GM23338 (cell line): ENCODE measurements around the gene GLB1L. TPM values are rescaled to one million over a fixed set of nuclear protein-coding genes. Genes with fewer than 3 reads are reported as not detected.

ENCODE experiments used
- ATAC-seq: fragments of 200-7000 bp; cut with Tn5 transposase; 3 replicates; pipeline ENCODE4 v1.9.1; 2020
- DNase-seq: peaks from one replicate; pipeline ENCODE4 v3.0.0-alpha.2; 2015; ENCODE audit warnings: low spot score
- H2AFZ ChIP-seq: fragments of 200-600 bp; sonication (generic); 2 replicates; pipeline ENCODE4 v1.8.0; 2016; ENCODE audit warnings: antibody characterized with exemption, mild to moderate bottlenecking, moderate library complexity
- H3F3A ChIP-seq: fragments of 200-600 bp; sonication (generic); replicated peaks from 2 replicates; pipeline ENCODE4 v1.8.0; 2017; ENCODE audit warnings: antibody characterized with exemption, mixed run types, low read depth
- H3K27ac ChIP-seq: fragments of 200-600 bp; sonication (generic); 2 replicates; pipeline ENCODE4 v1.6.1; 2016; ENCODE audit warnings: low read depth
- H3K27me3 ChIP-seq: fragments of 200-600 bp; sonication (generic); 2 replicates; pipeline ENCODE4 v1.8.0; 2016; ENCODE audit warnings: mild to moderate bottlenecking, mixed run types, moderate library complexity; ENCODE audit not compliant: insufficient read depth
- H3K36me3 ChIP-seq: fragments of 200-600 bp; sonication (generic); 2 replicates; pipeline ENCODE4 v1.8.0; 2016; ENCODE audit warnings: mild to moderate bottlenecking; ENCODE audit not compliant: insufficient read depth
- H3K4me1 ChIP-seq: fragments of 200-600 bp; sonication (generic); 2 replicates; pipeline ENCODE4 v1.8.0; 2016; ENCODE audit warnings: mild to moderate bottlenecking, moderate library complexity; ENCODE audit not compliant: insufficient read depth
- H3K4me2 ChIP-seq: fragments of 200-600 bp; sonication (generic); 2 replicates; pipeline ENCODE4 v1.7.1; 2017; ENCODE audit warnings: mixed run types
- H3K4me3 ChIP-seq: fragments of 200-600 bp; sonication (generic); 2 replicates; pipeline ENCODE4 v1.6.1; 2016; ENCODE audit warnings: mixed run types
- H3K79me2 ChIP-seq: fragments of 200-600 bp; sonication (generic); replicated peaks from 2 replicates; pipeline ENCODE4 v1.8.0; 2017; ENCODE audit warnings: mild to moderate bottlenecking; ENCODE audit not compliant: insufficient read depth
- H3K9me2 ChIP-seq: fragments of 200-600 bp; sonication (generic); 2 replicates; pipeline ENCODE4 v1.8.0; 2017; ENCODE audit not compliant: insufficient read depth
- H4K20me1 ChIP-seq: fragments of 200-600 bp; sonication (generic); replicated peaks from 2 replicates; pipeline ENCODE4 v1.8.0; 2017; ENCODE audit warnings: mild to moderate bottlenecking; ENCODE audit not compliant: insufficient read depth
- H3K27ac Mint-ChIP-seq: 2 replicates; pipeline ENCODE4 v1.8.0; 2020; ENCODE audit warnings: inconsistent platforms, mild to moderate bottlenecking, moderate library complexity, mixed read lengths
- H3K27me3 Mint-ChIP-seq: 3 replicates; pipeline ENCODE4 v1.8.0; 2022; ENCODE audit warnings: low read depth, mild to moderate bottlenecking, moderate library complexity, mixed read lengths, inconsistent platforms; ENCODE audit not compliant: insufficient read depth, poor library complexity
- H3K36me3 Mint-ChIP-seq: 3 replicates; pipeline ENCODE4 v1.8.0; 2021; ENCODE audit warnings: low read depth, mild to moderate bottlenecking, inconsistent platforms, moderate library complexity, mixed read lengths
- H3K4me1 Mint-ChIP-seq: 3 replicates; pipeline ENCODE4 v1.8.0; 2020; ENCODE audit warnings: mild to moderate bottlenecking, inconsistent platforms, mixed read lengths
- H3K4me3 Mint-ChIP-seq: 3 replicates; pipeline ENCODE4 v1.8.0; 2021; ENCODE audit warnings: moderate library complexity, mild to moderate bottlenecking, inconsistent platforms, mixed read lengths
- H3K9me3 Mint-ChIP-seq: 3 replicates; pipeline ENCODE4 v1.8.0; 2020; ENCODE audit warnings: moderate library complexity, mild to moderate bottlenecking, inconsistent platforms, mixed read lengths
- CREB1 ChIP-seq: fragments of 250-450 bp; sonication (Bioruptor Pico); IDR thresholded peaks from 2 replicates; pipeline ENCODE4 v1.5.0; 2020; ENCODE audit warnings: low read depth, mild to moderate bottlenecking, moderate library complexity
- EZH2 ChIP-seq: fragments of 200-600 bp; sonication (generic); IDR thresholded peaks from one replicate; pipeline ENCODE4 v1.8.0; 2017; ENCODE audit warnings: antibody characterized with exemption, mild to moderate bottlenecking, low read depth; ENCODE audit not compliant: unreplicated experiment
- EZH2phosphoT487 ChIP-seq: fragments of 200-600 bp; sonication (generic); IDR thresholded peaks from one replicate; pipeline ENCODE4 v1.8.1; 2018; ENCODE audit warnings: antibody characterized with exemption; ENCODE audit not compliant: unreplicated experiment
- JUNB ChIP-seq: IDR thresholded peaks from one replicate; pipeline ENCODE4 v1.6.1; 2016; ENCODE audit warnings: antibody characterized with exemption; ENCODE audit not compliant: unreplicated experiment
- NANOG ChIP-seq: IDR thresholded peaks from 2 replicates; pipeline ENCODE4 v1.6.1; 2016; ENCODE audit warnings: antibody characterized with exemption, borderline replicate concordance
- POLR2AphosphoS5 ChIP-seq: IDR thresholded peaks from 2 replicates; pipeline ENCODE4 v1.6.1; 2016; ENCODE audit warnings: antibody characterized with exemption, low read depth
- STAT1 ChIP-seq: IDR thresholded peaks from one replicate; pipeline ENCODE4 v1.6.1; 2016; ENCODE audit warnings: antibody characterized with exemption; ENCODE audit not compliant: unreplicated experiment
- ZNF114 ChIP-seq: fragments of 250-450 bp; sonication (Bioruptor Pico); IDR thresholded peaks from 2 replicates; pipeline ENCODE4 v1.5.0; 2020; ENCODE audit warnings: mild to moderate bottlenecking, moderate library complexity
- ZNF331 ChIP-seq: fragments of 250-450 bp; sonication (Bioruptor Pico); IDR thresholded peaks from 2 replicates; pipeline ENCODE4 v1.5.0; 2020; ENCODE audit warnings: low read depth, mild to moderate bottlenecking, moderate library complexity
- polyA plus RNA-seq: library from polyadenylated mRNA; unstranded; fragments of >200 nt; fragmentation: Nextera tagmentation; extraction: Ambion mirVana; gene quantifications from 2 replicates; pipeline ENCODE4 v1.2.1, GENCODE V29; 2016
- total RNA-seq: library from RNA; depleted of rRNA; stranded (reverse); fragments of >200 nt; shearing (Covaris generic); gene quantifications from 2 replicates; pipeline ENCODE4 v1.2.3, GENCODE V29; 2014
- TF ChIP-seq, protein P1 (sequence below), 2 experiments: fragments of 200-600 bp in 1 of 2; sonication (generic) in 1 of 2; conservative IDR thresholded peaks; 2 replicates each; pipeline versions ENCODE4 v1.5.1 to v1.6.1; 2016 to 2017; ENCODE audit warnings: antibody characterized with exemption in 2 of 2, low read depth in 2 of 2, mild to moderate bottlenecking in 2 of 2, moderate library complexity in 1 of 2
- TF ChIP-seq, protein P2 (sequence below): fragments of 250-450 bp; sonication (Bioruptor Pico); IDR thresholded peaks from 2 replicates; pipeline ENCODE4 v1.5.0; 2020; ENCODE audit warnings: mild to moderate bottlenecking, moderate library complexity
- TF ChIP-seq, protein P3 (sequence below): IDR thresholded peaks from one replicate; pipeline ENCODE4 v1.6.1; 2018; ENCODE audit warnings: antibody characterized with exemption; ENCODE audit not compliant: unreplicated experiment
- TF ChIP-seq, protein P4 (sequence below): IDR thresholded peaks from 2 replicates; pipeline ENCODE4 v1.6.1; 2016; ENCODE audit warnings: antibody characterized with exemption

GLB1L gene
- total and polyA plus RNA-seq, 2 experiments from 2014 or later: 1.7 to 5.4 TPM

DNA sequence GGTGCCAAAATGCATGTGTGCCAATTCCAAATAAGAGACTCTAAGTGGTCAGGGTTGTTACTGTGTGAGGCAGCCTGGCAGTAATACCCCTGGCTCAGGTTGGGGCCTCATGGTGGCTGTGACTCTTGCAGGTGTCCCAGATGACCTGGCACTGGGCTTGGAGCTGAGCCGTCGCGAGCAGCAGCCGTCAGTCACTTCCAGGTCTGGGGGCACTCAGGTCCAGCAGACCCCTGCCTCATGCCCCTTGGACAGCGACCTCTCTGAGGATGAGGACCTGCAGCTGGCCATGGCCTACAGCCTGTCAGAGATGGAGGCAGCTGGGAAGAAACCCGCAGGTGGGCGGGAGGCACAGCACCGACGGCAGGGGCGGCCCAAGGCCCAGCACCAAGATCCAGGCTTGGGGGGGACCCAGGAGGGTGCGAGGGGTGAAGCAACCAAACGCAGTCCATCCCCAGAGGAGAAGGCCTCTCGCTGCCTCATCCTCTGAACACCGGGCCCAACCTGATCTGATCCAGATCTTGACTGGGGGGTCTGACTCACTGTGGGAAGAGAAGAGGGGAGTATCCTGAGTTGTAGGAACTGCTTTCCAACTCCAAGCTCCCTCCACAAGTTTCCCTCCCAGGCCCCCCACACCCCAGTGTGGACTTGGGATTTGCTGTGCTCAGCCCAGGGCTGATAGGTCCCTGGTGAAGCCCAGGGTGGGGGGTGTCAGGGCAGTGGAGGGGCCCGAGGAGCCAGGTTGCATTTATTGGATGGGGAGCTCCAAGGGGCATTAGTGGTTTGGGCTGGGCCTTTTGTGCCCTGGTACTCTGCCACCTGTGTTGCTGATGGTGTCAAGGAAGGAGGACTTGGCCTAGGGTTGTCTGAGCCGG is 39.5 kb upstream of the GLB1L start:
- Histone ChIP-seq H3K79me2 (no peaks in the 10 kb centered on the region), H3K27ac (no peak overlapping the region), H3K4me1 (peaks cover 10% of the 10 kb centered on the region; the same call in 1 of the 2 replicates), H3K27me3 (no peaks in the 10 kb centered on the region), H4K20me1 (no peaks in the 10 kb centered on the region; the same call in 1 of the 2 replicates), H3K4me3 (no peak overlapping the region), H3K9me2 (no peaks in the 10 kb centered on the region), H3K36me3 (no peaks in the 10 kb centered on the region; the same call in 1 of the 2 replicates), H3K4me2 (no peak overlapping the region), H2AFZ (no peak overlapping the region), H3F3A (no peaks in the 10 kb centered on the region)
- H3K4me3 Mint-ChIP-seq: no peak overlapping the region
- ATAC-seq (no peak), DNase-seq (no peak)
- no peak overlapping the region for H3K27ac Mint-ChIP-seq
- TF ChIP-seq JUNB (no peak), ZNF331 (CRISPR knock-in tag) (no peak), EZH2 (no peak), ZNF114 (no peak), CREB1 (CRISPR knock-in tag) (no peak), EZH2phosphoT487 (no peak), POLR2AphosphoS5 (no peak), NANOG (no peak), STAT1 (no peak)
- TF ChIP-seq, protein P1, sequence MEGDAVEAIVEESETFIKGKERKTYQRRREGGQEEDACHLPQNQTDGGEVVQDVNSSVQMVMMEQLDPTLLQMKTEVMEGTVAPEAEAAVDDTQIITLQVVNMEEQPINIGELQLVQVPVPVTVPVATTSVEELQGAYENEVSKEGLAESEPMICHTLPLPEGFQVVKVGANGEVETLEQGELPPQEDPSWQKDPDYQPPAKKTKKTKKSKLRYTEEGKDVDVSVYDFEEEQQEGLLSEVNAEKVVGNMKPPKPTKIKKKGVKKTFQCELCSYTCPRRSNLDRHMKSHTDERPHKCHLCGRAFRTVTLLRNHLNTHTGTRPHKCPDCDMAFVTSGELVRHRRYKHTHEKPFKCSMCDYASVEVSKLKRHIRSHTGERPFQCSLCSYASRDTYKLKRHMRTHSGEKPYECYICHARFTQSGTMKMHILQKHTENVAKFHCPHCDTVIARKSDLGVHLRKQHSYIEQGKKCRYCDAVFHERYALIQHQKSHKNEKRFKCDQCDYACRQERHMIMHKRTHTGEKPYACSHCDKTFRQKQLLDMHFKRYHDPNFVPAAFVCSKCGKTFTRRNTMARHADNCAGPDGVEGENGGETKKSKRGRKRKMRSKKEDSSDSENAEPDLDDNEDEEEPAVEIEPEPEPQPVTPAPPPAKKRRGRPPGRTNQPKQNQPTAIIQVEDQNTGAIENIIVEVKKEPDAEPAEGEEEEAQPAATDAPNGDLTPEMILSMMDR (conservative IDR thresholded peaks at IDR 0.05; ENCODE audit: low read depth in 2 of 2): no peak
- TF ChIP-seq, protein P2, sequence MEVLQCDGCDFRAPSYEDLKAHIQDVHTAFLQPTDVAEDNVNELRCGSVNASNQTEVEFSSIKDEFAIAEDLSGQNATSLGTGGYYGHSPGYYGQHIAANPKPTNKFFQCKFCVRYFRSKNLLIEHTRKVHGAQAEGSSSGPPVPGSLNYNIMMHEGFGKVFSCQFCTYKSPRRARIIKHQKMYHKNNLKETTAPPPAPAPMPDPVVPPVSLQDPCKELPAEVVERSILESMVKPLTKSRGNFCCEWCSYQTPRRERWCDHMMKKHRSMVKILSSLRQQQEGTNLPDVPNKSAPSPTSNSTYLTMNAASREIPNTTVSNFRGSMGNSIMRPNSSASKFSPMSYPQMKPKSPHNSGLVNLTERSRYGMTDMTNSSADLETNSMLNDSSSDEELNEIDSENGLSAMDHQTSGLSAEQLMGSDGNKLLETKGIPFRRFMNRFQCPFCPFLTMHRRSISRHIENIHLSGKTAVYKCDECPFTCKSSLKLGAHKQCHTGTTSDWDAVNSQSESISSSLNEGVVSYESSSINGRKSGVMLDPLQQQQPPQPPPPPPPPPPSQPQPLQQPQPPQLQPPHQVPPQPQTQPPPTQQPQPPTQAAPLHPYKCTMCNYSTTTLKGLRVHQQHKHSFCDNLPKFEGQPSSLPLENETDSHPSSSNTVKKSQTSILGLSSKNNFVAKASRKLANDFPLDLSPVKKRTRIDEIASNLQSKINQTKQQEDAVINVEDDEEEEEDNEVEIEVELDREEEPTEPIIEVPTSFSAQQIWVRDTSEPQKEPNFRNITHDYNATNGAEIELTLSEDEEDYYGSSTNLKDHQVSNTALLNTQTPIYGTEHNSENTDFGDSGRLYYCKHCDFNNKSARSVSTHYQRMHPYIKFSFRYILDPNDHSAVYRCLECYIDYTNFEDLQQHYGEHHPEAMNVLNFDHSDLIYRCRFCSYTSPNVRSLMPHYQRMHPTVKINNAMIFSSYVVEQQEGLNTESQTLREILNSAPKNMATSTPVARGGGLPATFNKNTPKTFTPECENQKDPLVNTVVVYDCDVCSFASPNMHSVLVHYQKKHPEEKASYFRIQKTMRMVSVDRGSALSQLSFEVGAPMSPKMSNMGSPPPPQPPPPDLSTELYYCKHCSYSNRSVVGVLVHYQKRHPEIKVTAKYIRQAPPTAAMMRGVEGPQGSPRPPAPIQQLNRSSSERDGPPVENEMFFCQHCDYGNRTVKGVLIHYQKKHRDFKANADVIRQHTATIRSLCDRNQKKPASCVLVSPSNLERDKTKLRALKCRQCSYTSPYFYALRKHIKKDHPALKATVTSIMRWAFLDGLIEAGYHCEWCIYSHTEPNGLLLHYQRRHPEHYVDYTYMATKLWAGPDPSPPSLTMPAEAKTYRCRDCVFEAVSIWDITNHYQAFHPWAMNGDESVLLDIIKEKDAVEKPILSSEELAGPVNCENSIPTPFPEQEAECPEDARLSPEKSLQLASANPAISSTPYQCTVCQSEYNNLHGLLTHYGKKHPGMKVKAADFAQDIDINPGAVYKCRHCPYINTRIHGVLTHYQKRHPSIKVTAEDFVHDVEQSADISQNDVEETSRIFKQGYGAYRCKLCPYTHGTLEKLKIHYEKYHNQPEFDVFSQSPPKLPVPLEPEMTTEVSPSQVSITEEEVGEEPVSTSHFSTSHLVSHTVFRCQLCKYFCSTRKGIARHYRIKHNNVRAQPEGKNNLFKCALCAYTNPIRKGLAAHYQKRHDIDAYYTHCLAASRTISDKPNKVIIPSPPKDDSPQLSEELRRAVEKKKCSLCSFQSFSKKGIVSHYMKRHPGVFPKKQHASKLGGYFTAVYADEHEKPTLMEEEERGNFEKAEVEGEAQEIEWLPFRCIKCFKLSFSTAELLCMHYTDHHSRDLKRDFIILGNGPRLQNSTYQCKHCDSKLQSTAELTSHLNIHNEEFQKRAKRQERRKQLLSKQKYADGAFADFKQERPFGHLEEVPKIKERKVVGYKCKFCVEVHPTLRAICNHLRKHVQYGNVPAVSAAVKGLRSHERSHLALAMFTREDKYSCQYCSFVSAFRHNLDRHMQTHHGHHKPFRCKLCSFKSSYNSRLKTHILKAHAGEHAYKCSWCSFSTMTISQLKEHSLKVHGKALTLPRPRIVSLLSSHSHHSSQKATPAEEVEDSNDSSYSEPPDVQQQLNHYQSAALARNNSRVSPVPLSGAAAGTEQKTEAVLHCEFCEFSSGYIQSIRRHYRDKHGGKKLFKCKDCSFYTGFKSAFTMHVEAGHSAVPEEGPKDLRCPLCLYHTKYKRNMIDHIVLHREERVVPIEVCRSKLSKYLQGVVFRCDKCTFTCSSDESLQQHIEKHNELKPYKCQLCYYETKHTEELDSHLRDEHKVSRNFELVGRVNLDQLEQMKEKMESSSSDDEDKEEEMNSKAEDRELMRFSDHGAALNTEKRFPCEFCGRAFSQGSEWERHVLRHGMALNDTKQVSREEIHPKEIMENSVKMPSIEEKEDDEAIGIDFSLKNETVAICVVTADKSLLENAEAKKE (CRISPR knock-in tag): no peak
- TF ChIP-seq, protein P3, sequence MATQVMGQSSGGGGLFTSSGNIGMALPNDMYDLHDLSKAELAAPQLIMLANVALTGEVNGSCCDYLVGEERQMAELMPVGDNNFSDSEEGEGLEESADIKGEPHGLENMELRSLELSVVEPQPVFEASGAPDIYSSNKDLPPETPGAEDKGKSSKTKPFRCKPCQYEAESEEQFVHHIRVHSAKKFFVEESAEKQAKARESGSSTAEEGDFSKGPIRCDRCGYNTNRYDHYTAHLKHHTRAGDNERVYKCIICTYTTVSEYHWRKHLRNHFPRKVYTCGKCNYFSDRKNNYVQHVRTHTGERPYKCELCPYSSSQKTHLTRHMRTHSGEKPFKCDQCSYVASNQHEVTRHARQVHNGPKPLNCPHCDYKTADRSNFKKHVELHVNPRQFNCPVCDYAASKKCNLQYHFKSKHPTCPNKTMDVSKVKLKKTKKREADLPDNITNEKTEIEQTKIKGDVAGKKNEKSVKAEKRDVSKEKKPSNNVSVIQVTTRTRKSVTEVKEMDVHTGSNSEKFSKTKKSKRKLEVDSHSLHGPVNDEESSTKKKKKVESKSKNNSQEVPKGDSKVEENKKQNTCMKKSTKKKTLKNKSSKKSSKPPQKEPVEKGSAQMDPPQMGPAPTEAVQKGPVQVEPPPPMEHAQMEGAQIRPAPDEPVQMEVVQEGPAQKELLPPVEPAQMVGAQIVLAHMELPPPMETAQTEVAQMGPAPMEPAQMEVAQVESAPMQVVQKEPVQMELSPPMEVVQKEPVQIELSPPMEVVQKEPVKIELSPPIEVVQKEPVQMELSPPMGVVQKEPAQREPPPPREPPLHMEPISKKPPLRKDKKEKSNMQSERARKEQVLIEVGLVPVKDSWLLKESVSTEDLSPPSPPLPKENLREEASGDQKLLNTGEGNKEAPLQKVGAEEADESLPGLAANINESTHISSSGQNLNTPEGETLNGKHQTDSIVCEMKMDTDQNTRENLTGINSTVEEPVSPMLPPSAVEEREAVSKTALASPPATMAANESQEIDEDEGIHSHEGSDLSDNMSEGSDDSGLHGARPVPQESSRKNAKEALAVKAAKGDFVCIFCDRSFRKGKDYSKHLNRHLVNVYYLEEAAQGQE: no peak
- TF ChIP-seq, protein P4, sequence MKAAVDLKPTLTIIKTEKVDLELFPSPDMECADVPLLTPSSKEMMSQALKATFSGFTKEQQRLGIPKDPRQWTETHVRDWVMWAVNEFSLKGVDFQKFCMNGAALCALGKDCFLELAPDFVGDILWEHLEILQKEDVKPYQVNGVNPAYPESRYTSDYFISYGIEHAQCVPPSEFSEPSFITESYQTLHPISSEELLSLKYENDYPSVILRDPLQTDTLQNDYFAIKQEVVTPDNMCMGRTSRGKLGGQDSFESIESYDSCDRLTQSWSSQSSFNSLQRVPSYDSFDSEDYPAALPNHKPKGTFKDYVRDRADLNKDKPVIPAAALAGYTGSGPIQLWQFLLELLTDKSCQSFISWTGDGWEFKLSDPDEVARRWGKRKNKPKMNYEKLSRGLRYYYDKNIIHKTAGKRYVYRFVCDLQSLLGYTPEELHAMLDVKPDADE: no peak
- peaks cover 1% of the 10 kb centered on the region for H3K27me3 Mint-ChIP-seq
- H3K36me3 Mint-ChIP-seq: peaks cover 11% of the 10 kb centered on the region; the same call in 2 of the 3 replicates
- no peaks in the 10 kb centered on the region for H3K9me3 Mint-ChIP-seq
- peaks cover 20% of the 10 kb centered on the region for H3K4me1 Mint-ChIP-seq
